Retina (tissue), 1 donor: ENCODE measurements around the gene RNASE7.
A peak's percentile ranks its signal among the peaks of the same experiment; 100 is the strongest.

Experiments
- DNase-seq: peaks from one replicate; pipeline ENCODE4 v3.0.0-alpha.2; 2016

RNASE7 gene

DNA sequence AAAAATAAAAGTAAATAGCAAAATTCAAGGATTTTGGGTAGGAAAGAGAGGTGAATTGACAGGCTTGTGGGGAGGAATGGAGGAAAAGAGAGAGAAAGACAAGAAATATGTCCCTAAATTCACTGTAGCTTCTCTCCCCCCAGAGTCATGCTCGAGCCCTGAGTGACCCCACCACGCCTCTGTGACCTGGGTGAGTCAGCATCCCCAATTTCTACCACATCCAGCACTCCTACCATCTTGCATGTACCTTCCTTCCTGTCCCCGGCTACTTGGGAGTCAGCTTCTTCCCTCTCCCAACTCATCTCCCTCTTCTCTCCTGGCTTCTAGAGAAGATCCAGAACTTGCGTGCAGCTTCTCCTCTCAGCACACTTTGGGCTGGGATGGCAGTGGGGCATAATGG is 46.5 kb downstream of the RNASE7 start:
- DNase-seq: no peak

DNA sequence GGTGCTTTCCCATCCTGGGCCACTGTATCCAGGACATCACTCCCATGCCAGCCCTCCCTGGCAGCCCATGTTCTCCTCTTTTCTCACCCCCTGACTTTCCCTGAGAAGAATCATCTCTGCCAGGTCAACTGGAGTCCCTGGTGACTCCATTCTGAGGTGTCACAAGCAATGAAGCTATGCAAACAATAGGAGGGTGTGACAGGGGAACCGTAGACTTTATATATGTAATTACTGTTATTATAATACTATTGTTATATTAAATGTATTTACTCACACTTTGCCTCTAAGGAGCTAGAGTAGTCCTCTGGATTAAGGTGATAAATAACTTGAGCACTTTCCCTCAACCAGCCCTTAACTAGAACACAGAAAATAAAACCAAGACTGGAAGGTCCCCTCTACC is 47.1 kb downstream of the RNASE7 start:
- DNase-seq: no peak

DNA sequence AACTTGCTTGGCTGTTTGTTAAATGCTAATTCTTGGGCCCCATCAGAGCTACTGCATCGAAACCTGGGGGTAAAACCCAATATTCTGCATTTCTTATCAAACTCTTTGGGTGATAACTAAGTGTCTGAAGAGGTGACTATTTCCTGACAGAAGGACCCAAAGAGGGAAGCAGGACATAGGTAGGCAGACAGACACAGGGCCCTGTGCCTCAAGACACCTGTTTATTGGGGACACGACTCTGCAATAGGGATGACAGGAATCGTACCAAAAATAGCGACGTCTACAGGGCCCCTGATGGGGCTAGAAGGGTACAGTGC is 47.7 kb downstream of the RNASE7 start:
- DNase-seq: no peak

DNA sequence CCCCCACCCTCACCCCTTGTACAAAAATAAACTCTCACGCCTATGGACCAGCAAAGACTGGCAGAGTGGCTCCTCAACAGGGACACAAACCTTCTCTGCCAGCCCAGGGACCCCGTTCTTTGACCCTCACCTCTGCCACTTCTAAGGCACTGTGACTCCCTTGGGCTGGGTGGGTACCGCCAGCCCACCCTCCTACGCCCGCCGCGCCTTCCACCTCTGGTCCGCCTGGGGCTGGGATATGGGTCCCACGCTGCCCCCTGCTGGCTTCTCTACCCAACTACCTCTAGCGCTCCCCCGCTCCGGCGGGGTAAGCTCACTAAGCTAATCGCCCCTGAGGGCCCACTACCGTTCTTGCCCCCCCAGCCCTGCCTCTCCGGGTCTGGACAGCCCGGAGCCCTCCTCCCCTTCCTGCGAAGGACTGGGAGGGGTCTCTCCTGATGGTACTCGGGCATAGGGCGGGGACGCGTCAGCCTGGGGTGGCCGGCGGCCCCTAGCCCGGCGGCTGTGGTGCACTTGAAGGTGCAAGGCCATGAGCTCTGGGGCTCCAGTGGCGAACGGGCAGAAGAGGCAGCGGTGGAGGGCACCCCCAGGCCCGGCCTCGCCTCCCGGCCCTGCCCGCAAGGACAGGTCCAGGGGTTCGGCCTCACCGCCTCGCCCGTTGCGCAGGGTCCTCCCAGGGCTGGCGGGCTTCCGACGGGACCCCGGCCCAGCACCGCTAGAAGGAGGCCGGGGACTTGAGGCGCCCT is 48.2 kb downstream of the RNASE7 start:
- no peak for DNase-seq

DNA sequence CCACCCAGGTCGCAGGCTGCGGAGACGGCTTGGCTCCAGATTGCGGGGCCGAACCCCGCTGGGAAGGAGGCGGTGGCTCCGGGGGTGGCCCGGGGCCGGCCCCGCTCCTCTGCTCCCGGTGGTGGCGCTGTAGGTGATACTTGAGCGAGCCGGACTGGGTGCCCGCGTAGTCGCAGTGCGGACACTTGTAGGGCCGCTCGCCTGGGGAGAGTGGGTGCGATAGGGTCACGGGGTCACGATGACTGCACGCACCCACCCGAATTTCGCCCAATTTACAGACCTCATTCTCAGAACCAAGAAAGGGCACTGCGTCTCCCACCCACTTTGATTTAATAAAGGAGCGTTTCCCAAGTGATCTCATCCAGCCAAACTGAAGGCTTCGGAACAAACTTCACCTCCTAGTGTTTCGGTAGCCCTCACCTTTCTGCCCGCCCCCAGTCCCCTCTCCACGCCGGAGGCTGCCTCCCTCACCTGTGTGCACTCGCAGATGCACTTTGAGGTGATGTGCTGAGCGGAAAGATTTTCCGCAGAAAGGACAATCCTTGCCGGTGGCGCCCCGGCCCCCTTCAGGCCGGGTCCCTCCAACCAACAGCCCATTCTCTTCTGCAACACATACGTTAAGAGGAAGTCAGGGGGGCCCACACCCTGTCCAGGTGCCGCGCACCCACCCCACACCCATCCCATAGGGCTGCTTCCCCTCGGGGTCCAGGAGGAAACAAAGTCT is 48.9 kb downstream of the RNASE7 start:
- no peak for DNase-seq

DNA sequence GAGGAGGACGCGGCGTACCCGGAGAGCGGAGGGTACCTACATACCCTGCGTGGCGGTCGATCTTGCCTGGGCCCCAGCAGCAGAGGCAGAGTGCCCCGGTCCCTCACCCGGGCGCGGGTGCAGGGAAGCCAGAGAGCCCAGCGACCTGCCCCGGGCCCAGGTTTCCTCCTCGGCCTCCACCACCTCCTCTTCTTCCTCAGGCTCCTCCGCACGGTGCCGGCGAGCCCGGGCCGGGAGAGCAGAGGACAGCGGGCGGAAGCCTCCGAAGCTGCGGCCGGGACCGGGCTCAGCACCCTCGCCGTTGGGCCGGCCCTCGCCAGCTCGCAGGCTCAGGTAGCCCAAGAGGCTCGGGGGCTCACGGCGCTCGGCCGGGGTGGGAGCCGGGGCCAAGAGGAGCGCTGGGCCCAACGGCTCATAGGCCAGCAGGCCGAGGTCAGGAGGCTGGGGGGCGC is 49.7 kb downstream of the RNASE7 start:
- no peak for DNase-seq

DNA sequence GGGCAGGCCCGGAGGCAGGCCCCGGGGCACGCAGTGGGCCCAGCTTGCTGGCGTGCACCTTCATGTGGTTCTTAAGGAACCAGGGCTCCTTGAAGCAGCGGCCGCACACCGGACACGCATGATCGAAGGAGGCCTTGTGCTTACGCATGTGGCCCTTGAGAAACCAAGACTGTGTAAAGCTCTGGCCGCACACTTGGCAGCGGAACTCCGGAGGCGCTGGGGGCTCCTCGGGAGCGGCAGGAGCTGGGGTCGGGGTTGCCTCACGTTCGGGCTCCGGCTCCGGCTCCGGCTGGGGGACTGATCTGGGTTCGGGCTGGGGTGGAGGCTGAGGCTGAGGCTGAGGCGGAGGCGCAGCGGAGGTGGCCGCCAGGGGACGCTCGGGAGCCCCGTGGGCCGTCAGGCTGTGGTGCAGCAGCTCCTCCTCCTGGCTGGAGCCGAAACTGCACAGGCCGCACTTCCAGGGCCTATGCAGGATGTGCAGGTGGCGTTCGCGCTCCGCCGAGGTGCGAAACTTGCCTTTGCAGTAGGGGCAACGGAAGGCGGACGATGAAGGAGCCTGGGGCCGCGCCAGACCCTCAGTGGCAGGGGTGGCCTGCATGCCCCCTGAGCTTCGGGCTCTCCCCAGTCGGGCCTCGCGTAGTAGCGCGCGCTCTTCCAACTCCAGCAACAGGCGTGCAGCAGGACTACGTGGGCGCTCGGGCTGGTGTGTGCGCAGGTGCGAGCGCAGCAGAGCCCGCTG is 50.3 kb downstream of the RNASE7 start:
- DNase-seq: peak; percentile 91

DNA sequence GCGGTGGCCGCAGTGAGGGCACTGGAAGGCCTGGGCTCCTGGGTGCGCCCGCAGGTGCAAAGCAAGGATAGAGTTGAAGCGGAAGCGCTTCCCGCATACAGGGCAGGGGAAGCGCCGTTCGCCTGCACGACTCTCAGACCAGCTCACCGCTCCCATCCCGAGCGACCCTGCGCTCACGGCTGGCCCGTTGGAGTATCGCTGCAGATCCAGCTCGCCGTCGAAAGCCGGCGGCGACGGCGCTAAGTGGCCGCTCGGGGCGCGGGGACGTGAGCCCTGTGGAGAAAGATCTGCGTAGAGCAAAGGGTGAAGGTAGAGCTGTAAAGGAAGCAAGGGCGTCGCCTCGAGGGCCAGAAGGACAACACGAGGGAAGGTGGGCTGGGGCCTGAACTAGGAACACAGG is 50.9 kb downstream of the RNASE7 start:
- DNase-seq: no peak
